ENCODE results near the gene ENDOU. TPM values are rescaled to one million over a fixed set of nuclear protein-coding genes. Genes with fewer than 3 reads are reported as not detected.
A peak's percentile ranks its signal among the peaks of the same experiment; 100 is the strongest.

Gene ENDOU
- not detected for total RNA-seq
- 0.17 TPM for total RNA-seq (2013)
- total RNA-seq = 0 to 0.21 (median 0) reads per million in 29 experiments

GRCh38 chr12:47725091-47725772 lies at the start of gene ENDOU:
Gene ENDOU (minus strand): TSS chr12:47725490. CDS start chr12:47725413, 77 bp downstream.
- Histone ChIP-seq H3K36me3 (ENCODE audit: control insufficient read depth in 2 of 2, extremely low read depth in 1 of 2, insufficient read depth in 1 of 2, low read length in 1 of 2) (no peaks in the 10 kb centered on the region), H3K4me1 (ENCODE audit: control insufficient read depth in 1 of 2, extremely low read depth in 1 of 2, insufficient read depth in 2 of 2, low read length in 2 of 2) (peaks cover 0 to 21% of the 10 kb centered on the region in 2 experiments), H3K4me3 (ENCODE audit: control insufficient read depth in 1 of 2, extremely low read depth in 1 of 2, low read length in 1 of 2) (no peak within 1 kb of the TSS), H3K27me3 (replicated peaks in 1 of 2; ENCODE audit: control insufficient read depth in 2 of 2, extremely low read depth in 1 of 2, insufficient read depth in 2 of 2, low read length in 1 of 2) (no peaks in the 10 kb centered on the region), H3K9me3 (no peaks in the 10 kb centered on the region), H3K27ac (ENCODE audit: low read length) (no peak within 1 kb of the TSS)
- POLR2A ChIA-PET = no interaction called here
- peaks cover 20% of the 10 kb centered on the region for H3K36me3 Mint-ChIP-seq
- CTCF ChIA-PET = interaction anchor here in 1 of 2 donors (1.2 kb wide), 1 partner anchor 18 kb away, joined by 4 read pairs; no protein-coding TSS in a partner anchor
- no peak within 1 kb of the TSS for H3K27ac Mint-ChIP-seq
- whole genome bisulfite sequencing (ENCODE audit: insufficient coverage) = 98% methylated on average over 8 of the region's 8 CpGs
- no peaks in the 10 kb centered on the region for H3K27me3 Mint-ChIP-seq
- no peak for ATAC-seq (replicated peaks in 1 of 4)
- no peak for DNase-seq
- no peaks in the 10 kb centered on the region for H3K9me3 Mint-ChIP-seq
- no peak within 1 kb of the TSS for H3K4me3 Mint-ChIP-seq
- H3K4me1 Mint-ChIP-seq = peaks cover 16 to 25% (median 20%) of the 10 kb centered on the region in 3 donors

GRCh38 chr12:47774663-47775062 lies 49.4 kb upstream of the ENDOU start:
- POLR2A ChIA-PET = no interaction called here
- Mint-ChIP-seq H3K27me3 (no peaks in the 10 kb centered on the region), H3K4me1 (peaks cover 25 to 30% (median 29%) of the 10 kb centered on the region in 3 donors), H3K9me3 (no peaks in the 10 kb centered on the region), H3K4me3 (peak overlapping the region; percentile 82 to 88 (median 86)), H3K27ac (no peak overlapping the region), H3K36me3 (no peaks in the 10 kb centered on the region)
- no peak for ATAC-seq (replicated peaks in 1 of 4)
- peaks cover 0 to 8% of the 10 kb centered on the region in 2 experiments for H3K27me3 ChIP-seq (replicated peaks in 1 of 2; ENCODE audit: control insufficient read depth in 2 of 2, extremely low read depth in 1 of 2, insufficient read depth in 2 of 2, low read length in 1 of 2)
- WGBS (ENCODE audit: insufficient coverage) = no CpG with 5 or more reads among the region's 7 CpGs
- CTCF ChIA-PET = interaction anchor here (0.8 to 3.0 kb wide), 3 partner anchors 31 to 33 kb away, joined by 3 to 12 read pairs (median 7); no protein-coding TSS in a partner anchor
- peaks cover 5 to 29% of the 10 kb centered on the region in 2 experiments for H3K4me1 ChIP-seq (ENCODE audit: control insufficient read depth in 1 of 2, extremely low read depth in 1 of 2, insufficient read depth in 2 of 2, low read length in 2 of 2)
- H3K36me3 ChIP-seq (ENCODE audit: control insufficient read depth in 2 of 2, extremely low read depth in 1 of 2, insufficient read depth in 1 of 2, low read length in 1 of 2) = no peaks in the 10 kb centered on the region
- H3K4me3 ChIP-seq (ENCODE audit: control insufficient read depth in 1 of 2, extremely low read depth in 1 of 2, low read length in 1 of 2) = no peak overlapping the region
- no peak overlapping the region for H3K27ac ChIP-seq (ENCODE audit: low read length)
- no peak for DNase-seq
- no peaks in the 10 kb centered on the region for H3K9me3 ChIP-seq

- DNase-seq (no peak), ATAC-seq (replicated peaks in 1 of 4) (no peak)
- Mint-ChIP-seq H3K4me3 (peak overlapping the region; percentile 82 to 88 (median 86)), H3K27me3 (no peaks in the 10 kb centered on the region), H3K9me3 (no peaks in the 10 kb centered on the region), H3K4me1 (peaks cover 21 to 26% (median 24%) of the 10 kb centered on the region in 3 donors), H3K27ac (peak overlapping the region; percentile 31 to 82), H3K36me3 (no peaks in the 10 kb centered on the region)
- POLR2A ChIA-PET = no interaction called here
- H3K9me3 ChIP-seq = no peaks in the 10 kb centered on the region
- H3K36me3 ChIP-seq (ENCODE audit: control insufficient read depth in 2 of 2, extremely low read depth in 1 of 2, insufficient read depth in 1 of 2, low read length in 1 of 2) = no peaks in the 10 kb centered on the region
- WGBS (ENCODE audit: insufficient coverage) = no CpG with 5 or more reads among the region's 14 CpGs
- peak overlapping the region; percentile 47 to 61 for H3K4me3 ChIP-seq (ENCODE audit: control insufficient read depth in 1 of 2, extremely low read depth in 1 of 2, low read length in 1 of 2)
- CTCF ChIA-PET = interaction anchor here in 1 of 2 donors (0.8 to 3.0 kb wide), 2 partner anchors 30 to 32 kb away, joined by 3 to 12 read pairs; no protein-coding TSS in a partner anchor
- H3K27ac ChIP-seq (ENCODE audit: low read length) = no peak overlapping the region
- H3K27me3 ChIP-seq (replicated peaks in 1 of 2; ENCODE audit: control insufficient read depth in 2 of 2, extremely low read depth in 1 of 2, insufficient read depth in 2 of 2, low read length in 1 of 2) = peaks cover 0 to 8% of the 10 kb centered on the region in 2 experiments
- peaks cover 5 to 23% of the 10 kb centered on the region in 2 experiments for H3K4me1 ChIP-seq (ENCODE audit: control insufficient read depth in 1 of 2, extremely low read depth in 1 of 2, insufficient read depth in 2 of 2, low read length in 2 of 2)
These were observed 48.7 kb upstream of the ENDOU start for GRCh38 chr12:47773858-47774580.

GRCh38 chr12:47773062-47773857 lies 48.0 kb upstream of the ENDOU start, which contains the start of gene SLC48A1:
Gene SLC48A1 (plus strand): TSS chr12:47773238. CDS start chr12:47773305, 67 bp downstream.
- peak; percentile 37 to 86 (median 65) for DNase-seq
- ChIA-PET POLR2A (no interaction called here), CTCF (interaction anchor here (0.6 to 1.7 kb wide), 5 partner anchors 29 to 68 kb away, joined by 3 to 7 read pairs (median 4); partner anchors contain the start of gene RPAP3 (in 1 of the 2))
- H3K27me3 Mint-ChIP-seq = no peaks in the 10 kb centered on the region
- H3K4me3 Mint-ChIP-seq = peak within 1 kb of the TSS; percentile 82 to 88 (median 86)
- Histone ChIP-seq H3K4me3 (ENCODE audit: control insufficient read depth in 1 of 2, extremely low read depth in 1 of 2, low read length in 1 of 2) (peak within 1 kb of the TSS; percentile 48 to 61), H3K36me3 (ENCODE audit: control insufficient read depth in 2 of 2, extremely low read depth in 1 of 2, insufficient read depth in 1 of 2, low read length in 1 of 2) (no peaks in the 10 kb centered on the region), H3K4me1 (ENCODE audit: control insufficient read depth in 1 of 2, extremely low read depth in 1 of 2, insufficient read depth in 2 of 2, low read length in 2 of 2) (peaks cover 5 to 21% of the 10 kb centered on the region in 2 experiments), H3K9me3 (no peaks in the 10 kb centered on the region), H3K27ac (ENCODE audit: low read length) (no peak within 1 kb of the TSS), H3K27me3 (replicated peaks in 1 of 2; ENCODE audit: control insufficient read depth in 2 of 2, extremely low read depth in 1 of 2, insufficient read depth in 2 of 2, low read length in 1 of 2) (peaks cover 0 to 8% of the 10 kb centered on the region in 2 experiments)
- H3K27ac Mint-ChIP-seq = peak within 1 kb of the TSS; percentile 78 to 82
- WGBS (ENCODE audit: insufficient coverage) = under 1% methylated on average over 94 of the region's 106 CpGs
- H3K36me3 Mint-ChIP-seq = no peaks in the 10 kb centered on the region
- H3K4me1 Mint-ChIP-seq = peaks cover 18 to 23% (median 23%) of the 10 kb centered on the region in 3 donors
- no peaks in the 10 kb centered on the region for H3K9me3 Mint-ChIP-seq
- peak; percentile 91 to 93 (median 92) for ATAC-seq (replicated peaks in 1 of 4)

- peaks cover 0 to 8% of the 10 kb centered on the region in 2 experiments for H3K27me3 ChIP-seq (replicated peaks in 1 of 2; ENCODE audit: control insufficient read depth in 2 of 2, extremely low read depth in 1 of 2, insufficient read depth in 2 of 2, low read length in 1 of 2)
- Mint-ChIP-seq H3K4me3 (peak overlapping the region; percentile 76 to 88 (median 79)), H3K9me3 (no peaks in the 10 kb centered on the region), H3K27me3 (no peaks in the 10 kb centered on the region), H3K4me1 (peaks cover 18 to 23% (median 19%) of the 10 kb centered on the region in 3 donors), H3K27ac (peak overlapping the region; percentile 52 to 78), H3K36me3 (no peaks in the 10 kb centered on the region)
- H3K9me3 ChIP-seq = no peaks in the 10 kb centered on the region
- ChIA-PET CTCF (interaction anchor here (0.6 to 1.7 kb wide), 5 partner anchors 29 to 68 kb away, joined by 3 to 7 read pairs (median 4); partner anchors contain the start of gene RPAP3 (in 1 of the 2)), POLR2A (no interaction called here)
- DNase-seq (no peak), ATAC-seq (replicated peaks in 1 of 4) (no peak)
- H3K4me3 ChIP-seq (ENCODE audit: control insufficient read depth in 1 of 2, extremely low read depth in 1 of 2, low read length in 1 of 2) = peak overlapping the region; percentile 39 to 48
- no peak overlapping the region for H3K27ac ChIP-seq (ENCODE audit: low read length)
- peaks cover 5 to 21% of the 10 kb centered on the region in 2 experiments for H3K4me1 ChIP-seq (ENCODE audit: control insufficient read depth in 1 of 2, extremely low read depth in 1 of 2, insufficient read depth in 2 of 2, low read length in 2 of 2)
- H3K36me3 ChIP-seq (ENCODE audit: control insufficient read depth in 2 of 2, extremely low read depth in 1 of 2, insufficient read depth in 1 of 2, low read length in 1 of 2) = no peaks in the 10 kb centered on the region
- WGBS (ENCODE audit: insufficient coverage) = 0% methylated on average over 9 of the region's 17 CpGs
These were observed 47.4 kb upstream of the ENDOU start for GRCh38 chr12:47772738-47773061.

Measured in T-cell (primary cell).